Testis (tissue), 2 donors: Measurements from ENCODE around the gene IGF2R.

ENCODE experiments used
- CTCF ChIP-seq, 3 experiments: fragments of 450-650 bp in 2 of 3; fragments of 200-600 bp in 1 of 3; sonication (generic) in 1 of 3; IDR thresholded peaks; one replicate each; pipeline ENCODE4 v1.5.1; 2016 to 2019; ENCODE audit warnings: antibody characterized with exemption in 3 of 3, mild to moderate bottlenecking in 2 of 3, moderate library complexity in 1 of 3
- POLR2A ChIP-seq: fragments of 450-650 bp; IDR thresholded peaks from one replicate; pipeline ENCODE4 v1.6.1; 2017; ENCODE audit warnings: antibody characterized with exemption, mild to moderate bottlenecking, moderate library complexity

GRCh38 chr6:160050022-160050421 lies 81.1 kb downstream of the IGF2R start:
- TF ChIP-seq CTCF (IDR thresholded peaks at IDR 0.05) (no peak), POLR2A (no peak)
